GM18499 (cell line): ENCODE data around the gene KCNK7.

ENCODE experiments used
- ATAC-seq: cut with Tn5 transposase; IDR thresholded peaks from one replicate; pipeline ENCODE4 v1.9.1; 2021; ENCODE audit warnings: moderate number of reproducible peaks; ENCODE audit not compliant: insufficient read depth, unreplicated experiment

The KCNK7 gene

DNA sequence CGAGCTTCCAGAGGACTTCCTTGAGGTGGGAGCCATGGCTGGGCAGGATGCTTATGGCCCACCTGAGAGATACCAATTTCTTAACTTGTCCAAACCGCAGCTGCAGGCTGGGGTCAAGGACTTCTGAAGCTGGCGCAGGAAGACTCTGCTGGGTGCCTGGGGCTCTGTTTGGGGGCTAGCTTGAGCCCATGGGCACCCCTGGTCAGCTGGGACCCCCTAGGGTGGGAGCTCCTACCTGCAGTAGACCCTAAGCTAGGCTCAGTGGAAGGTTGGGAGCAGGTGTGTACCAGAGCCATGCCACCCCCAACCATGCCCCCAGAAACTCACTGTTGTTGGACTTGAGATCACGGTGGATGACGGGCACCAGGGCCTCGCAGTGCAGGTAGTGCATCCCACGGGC lies 17.1 kb upstream of the KCNK7 start:
- no peak for ATAC-seq

DNA sequence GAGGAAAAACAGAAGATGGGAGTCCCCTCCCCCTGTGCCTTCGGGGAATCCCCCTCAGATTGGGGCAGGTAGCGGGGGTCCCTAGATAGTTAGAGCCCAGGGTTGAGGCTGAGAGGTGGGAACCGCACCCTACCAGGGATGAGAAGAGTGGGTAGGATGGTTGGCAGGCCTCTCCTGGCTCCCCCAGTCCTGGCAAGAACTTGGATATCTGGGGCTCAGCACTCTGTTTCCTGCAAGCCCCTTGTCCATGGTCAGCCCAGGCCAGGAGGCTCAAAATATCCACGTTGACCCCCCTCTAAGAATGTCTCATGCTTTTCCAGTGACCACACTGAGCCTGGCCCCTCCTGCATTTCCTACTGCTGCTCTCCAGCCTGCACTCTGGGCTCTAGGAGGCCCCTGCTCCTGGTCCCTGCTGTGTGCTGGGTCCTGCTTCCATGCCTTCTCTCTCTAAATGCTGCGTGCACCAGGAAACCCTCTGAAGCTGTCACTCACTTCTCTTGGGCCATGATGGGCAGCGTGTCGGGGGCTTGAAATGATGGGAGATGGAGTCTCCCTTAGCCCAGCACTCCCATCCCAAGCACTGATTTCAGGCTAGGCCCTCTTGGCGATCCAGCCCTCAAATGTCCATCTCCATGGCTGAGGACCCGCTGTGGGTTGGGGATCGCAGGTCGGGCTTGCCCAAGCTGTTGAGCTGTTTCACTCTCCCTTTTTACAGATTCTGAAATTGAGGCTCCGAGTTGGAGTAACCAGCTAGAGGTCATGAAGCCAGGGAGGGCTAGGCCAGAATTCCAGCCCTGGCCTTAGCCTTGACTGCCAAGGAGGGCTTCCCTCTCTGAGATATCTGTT lies 16.4 kb upstream of the KCNK7 start:
- no peak for ATAC-seq

- ATAC-seq: no peak
Measured at GRCh38 chr11:65611028-65611757, 15.6 kb upstream of the KCNK7 start.

DNA sequence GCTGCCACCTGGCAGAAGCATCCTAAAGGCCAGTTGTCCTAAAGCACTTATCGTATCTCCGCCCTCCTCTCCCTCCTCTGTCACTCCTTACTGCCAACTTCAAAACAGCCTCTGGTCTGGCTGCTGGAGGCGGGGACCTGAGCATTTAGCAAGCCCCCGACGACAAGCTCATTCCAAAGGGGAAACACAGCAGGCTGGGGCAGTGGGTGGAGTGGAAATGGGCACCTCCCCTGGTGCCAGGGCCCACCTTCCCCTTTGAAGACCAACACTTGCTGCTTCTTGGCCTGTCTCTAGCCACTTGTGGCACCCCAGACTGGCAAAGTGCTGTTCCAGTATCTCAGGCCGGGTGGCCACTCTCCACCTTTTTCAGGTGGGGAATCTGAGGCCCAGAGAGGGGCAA lies 14.8 kb upstream of the KCNK7 start:
- no peak for ATAC-seq

DNA sequence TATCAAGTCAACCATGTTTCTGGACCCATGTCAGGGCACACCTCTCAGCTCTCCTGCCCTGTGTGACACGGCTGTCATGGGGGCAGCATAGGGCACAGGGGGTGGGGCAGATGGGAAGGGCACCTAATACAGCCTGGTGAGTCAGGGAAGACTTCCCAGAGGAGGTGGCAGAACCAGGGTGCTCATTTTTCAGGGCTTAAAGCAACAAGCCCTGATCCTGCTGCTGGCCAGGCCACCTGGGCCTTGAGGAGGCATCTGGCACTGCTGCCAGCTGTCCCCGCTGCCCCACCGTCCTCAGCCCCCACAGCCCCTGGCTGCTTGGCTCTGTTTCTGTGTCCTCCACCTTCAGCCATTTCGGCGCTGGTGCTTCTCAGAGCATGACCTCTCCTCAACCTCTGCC lies 14.1 kb upstream of the KCNK7 start:
- no peak for ATAC-seq

DNA sequence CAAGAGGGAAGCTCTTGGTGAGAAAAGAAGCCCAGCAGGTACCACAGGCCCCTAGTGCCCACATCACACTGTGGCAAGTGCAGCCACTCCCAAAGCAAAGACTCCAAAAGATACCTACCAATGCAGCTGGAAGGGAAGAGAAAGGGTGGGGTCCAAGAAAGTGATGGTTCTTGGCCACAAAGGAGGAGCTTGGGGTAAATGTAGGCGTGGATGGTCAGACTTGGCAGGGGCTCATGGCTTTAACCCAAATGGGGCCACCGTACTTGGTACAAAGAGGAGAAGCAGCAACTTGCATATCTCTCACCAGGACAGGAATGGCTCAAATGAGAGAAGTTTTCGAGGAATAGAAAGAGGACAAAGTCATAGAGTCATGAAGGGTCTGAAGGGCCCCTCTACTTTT lies 13.6 kb upstream of the KCNK7 start:
- ATAC-seq: no peak

- ATAC-seq: no peak
Measured at GRCh38 chr11:65607614-65608426, 12.2 kb upstream of the KCNK7 start.

DNA sequence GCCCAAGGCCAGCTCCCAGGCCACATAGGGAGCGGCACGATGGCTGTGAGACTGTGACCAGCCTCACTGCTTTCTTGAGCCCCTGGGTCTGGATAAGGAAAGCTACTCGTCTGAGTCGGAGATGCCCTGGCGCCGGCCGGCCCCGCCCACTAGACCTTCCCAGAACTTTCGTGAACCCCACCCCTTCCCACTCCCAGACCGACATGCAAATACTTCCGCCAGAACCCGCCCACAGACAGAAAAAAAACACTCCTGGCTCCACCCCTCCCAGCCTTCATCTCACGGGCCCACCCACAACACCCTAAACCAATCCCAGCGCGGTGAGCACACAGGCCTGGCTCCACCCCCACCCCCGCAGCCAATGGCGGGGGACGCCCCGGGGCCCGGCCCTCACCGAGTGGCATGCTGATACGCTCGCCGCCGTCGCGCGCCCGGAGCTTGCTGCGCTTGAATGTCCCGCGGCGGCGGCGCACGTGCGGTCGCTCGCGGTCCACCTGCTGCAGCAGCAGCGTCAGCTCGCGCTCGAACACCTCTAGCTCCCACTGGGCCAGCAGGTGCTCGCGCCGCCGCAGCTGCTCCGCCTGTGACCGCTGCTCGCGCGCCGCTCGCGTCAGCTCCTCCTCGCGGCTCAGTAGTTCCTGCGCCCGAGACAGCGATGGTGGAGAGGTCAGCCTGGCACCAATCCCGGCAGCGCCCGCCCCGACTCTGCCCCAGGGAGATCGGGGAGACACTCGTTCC lies 11.4 kb upstream of the KCNK7 start:
- ATAC-seq: no peak

DNA sequence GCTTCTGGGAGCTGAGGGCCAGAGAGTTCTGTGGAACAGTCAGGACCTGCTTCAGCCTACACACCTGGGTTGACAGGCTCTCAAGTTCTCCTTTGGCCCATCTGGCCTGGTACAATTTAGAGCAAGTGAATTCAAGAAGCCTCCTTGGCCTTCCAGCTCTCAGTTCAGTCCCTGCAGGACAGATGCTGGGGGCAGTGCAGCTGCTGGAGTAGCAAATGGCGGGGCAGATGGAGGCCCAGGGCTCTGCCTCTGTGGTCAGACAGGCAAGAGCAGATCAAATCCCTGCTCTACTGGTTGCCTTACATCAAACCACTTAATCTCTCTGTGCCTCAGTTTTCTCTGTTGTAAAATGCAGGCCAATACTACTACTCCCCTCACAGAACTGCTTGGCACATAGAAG lies 8.7 kb upstream of the KCNK7 start:
- ATAC-seq: no peak

- ATAC-seq: no peak
Measured at GRCh38 chr11:65599955-65600246, 4.3 kb upstream of the KCNK7 start.

GRCh38 chr11:65599216-65599954 lies 3.8 kb upstream of the KCNK7 start:
- no peak for ATAC-seq

DNA sequence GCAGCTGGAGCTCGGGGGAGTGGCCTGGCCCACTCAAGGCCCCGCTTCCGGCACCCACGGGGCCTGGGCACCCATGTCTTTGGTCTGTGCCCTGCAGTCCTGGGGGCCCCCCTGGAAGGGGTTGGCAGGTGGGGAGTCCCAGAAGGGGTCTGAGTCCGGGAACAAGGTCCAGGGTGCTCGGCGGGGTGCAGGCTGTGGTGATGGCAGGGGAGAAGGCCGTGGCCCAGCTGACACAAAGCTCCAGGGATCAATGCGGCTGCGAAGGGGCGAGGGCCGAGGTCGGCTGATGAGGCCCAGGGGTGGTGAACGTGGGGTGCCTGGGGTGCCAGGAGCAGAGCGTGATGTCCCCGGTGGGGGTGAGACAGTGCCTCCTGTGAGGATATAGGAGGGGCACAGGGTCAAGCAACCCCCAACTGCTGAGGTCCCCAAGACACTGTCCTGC lies 2.7 kb upstream of the KCNK7 start:
- no peak for ATAC-seq

DNA sequence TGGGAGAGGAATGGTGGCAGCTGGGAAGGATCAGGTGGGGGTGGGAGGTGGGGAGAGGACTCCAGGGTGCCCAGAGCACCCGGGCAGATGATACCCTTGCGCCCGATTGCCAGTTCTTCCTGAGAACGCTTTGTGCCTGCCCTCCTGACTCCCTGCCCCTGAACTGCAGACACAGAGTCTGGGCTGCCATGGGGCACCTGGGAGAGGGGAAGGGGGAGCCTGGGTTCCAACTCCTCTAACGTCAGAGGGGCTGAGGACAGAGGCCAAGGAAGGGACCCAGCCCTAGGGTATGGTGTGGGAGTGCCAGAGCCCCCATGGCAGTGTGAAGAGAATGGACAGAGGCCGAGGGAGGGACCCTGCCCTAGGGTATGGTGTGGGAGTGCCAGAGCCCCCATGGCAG lies 920 bp upstream of the KCNK7 start:
- ATAC-seq: no peak

DNA sequence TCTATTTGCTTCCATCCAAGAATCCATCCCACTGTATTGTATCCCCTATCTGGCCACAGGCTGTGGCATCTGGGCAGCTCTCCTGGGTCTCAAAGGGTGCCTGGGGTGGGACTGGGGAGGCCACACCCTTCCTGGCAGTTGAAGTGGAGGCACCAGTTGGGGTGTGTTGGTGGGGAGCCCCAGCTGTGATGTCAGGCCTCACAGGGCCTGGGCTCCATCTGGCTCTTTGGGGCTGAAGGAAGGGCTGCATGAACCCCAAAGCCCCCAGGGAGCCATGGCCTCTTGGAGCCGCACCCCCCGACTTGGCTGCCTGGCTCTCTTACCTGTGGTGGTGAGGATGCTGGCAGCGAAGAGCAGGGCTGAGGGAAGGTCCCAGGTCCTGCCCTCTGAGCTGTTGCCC lies 469 bp downstream of the KCNK7 start:
- ATAC-seq: no peak

DNA sequence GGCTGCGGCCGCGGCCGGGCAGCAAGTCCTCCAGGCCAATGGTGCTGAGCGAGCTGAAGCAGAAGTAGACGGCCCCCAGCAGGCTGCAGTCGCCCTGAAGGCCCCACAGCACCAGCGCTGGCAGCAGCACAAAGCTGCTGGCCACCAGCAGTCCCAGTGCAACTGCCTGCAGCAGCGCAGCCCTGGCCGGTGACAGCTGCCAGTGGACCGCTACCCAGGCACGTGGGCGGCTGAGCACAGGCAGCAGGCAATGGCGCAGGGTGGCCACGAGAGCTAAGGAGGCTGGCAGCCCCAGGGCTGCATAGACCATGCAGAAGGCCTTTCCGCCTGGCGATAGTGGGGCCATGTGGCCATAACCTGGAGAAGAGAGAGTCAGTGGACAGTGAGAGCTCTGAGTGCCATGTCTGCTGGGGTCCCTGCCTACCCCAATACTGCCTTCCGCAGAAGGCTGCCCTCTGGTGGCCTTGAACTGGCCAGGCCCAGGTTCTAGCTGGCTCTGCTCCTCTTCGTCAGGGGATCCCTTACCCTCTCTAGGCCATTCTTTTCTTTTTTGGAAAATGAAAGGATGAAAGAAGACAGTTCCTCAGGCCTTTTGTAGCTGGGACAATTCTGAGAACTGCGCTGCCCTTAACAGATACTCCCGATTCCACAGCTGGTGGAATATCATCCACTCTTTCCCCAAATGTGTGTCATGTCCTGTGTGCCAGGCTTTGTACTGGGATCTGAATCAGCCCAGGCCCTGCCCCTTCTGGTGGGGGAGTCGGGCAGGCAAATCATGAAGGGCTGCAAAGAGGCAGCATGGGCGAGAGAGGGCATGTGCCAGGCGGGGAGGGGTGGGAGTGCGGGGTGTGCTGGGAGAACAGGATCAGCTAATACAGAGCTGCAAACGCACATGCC lies 1.8 kb downstream of the KCNK7 start:
- ATAC-seq: no peak

DNA sequence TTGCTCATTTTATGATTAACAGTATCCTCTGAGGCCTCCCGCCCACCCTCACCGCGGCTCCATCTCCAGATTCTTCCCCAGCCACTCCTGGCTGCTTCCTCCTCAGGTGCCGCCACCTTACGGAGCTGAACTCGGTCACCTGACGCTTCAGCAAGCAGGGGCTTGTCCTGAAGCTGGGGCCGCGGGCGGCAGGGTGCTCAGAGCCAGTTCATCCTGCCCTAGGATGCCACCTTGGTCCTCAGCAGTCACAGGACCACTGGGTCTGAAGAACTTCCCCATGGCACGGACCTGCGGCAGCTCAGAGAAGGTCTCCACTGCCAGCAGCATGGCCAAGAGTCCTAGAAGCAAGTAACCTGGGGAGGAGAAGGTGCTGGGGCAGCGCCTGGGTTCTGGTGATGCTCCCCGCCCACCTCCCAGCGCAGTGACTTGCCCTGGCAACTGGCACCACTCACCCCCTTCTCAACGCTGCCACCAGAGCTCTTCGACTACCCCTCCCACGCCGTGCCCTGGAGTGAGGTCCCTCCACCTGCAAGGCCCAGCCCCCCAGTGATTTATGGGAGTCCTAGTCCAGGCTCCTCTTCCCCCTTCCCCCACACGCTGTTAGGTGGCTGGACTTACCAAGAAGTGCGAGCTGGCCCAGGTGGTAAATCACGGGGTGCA lies 2.6 kb downstream of the KCNK7 start:
- no peak for ATAC-seq

GRCh38 chr11:65591939-65592857 lies 3.4 kb downstream of the KCNK7 start:
- ATAC-seq: no peak
